GM12878 (cell line): ENCODE data around the gene BMERB1. TPM values are rescaled to one million over a fixed set of nuclear protein-coding genes. Genes with fewer than 3 reads are reported as not detected.

Experiments used
- ATAC-seq: fragments of 200-7000 bp; cut with Tn5 transposase; 3 replicates; pipeline ENCODE4 v1.9.1; 2020; ENCODE audit warnings: mild to moderate bottlenecking, moderate library complexity
- BruUV-seq: library from RNA; stranded (reverse); fragments of 400-500 nt; replicated peaks from 2 replicates; lab custom pipeline; 2021; lab: Mats Ljungman, UMichigan
- CTCF ChIA-PET: fragments of 300-600 bp; sonication (Branson Sonifier 250); formaldehyde crosslinking; extraction: SDS; loops from one replicate; lab custom pipeline; 2021; ENCODE audit warnings: inconsistent platforms; lab: Yijun Ruan, JAX
- POLR2A ChIA-PET: fragments of 350-600 bp; formaldehyde crosslinking; extraction: SDS; loops from one replicate; lab custom pipeline; 2021; ENCODE audit warnings: inconsistent platforms; lab: Charles Lee
- RAD21 ChIA-PET: fragments of 300-600 bp; sonication (Branson Sonifier 250); formaldehyde crosslinking; loops from one replicate; lab custom pipeline; 2023; ENCODE audit warnings: antibody characterized with exemption; ENCODE audit not compliant: unreplicated experiment; lab: Charles Lee
- SMC1A ChIA-PET: fragments of 300-600 bp; sonication (Branson Sonifier 250); formaldehyde crosslinking; loops from one replicate; lab custom pipeline; 2023; ENCODE audit not compliant: unreplicated experiment, uncharacterized antibody; lab: Charles Lee
- DNase-seq: peaks from one replicate; pipeline ENCODE4 v3.0.0-alpha.2; 2011; ENCODE audit warnings: low read depth, low spot score
- FAIRE-seq: peaks from 3 replicates; lab custom pipeline; 2011; peaks lifted over from hg19 to GRCh38; lab: Jason Lieb, UNC
- H2AFZ ChIP-seq: 2 replicates; pipeline ENCODE4 v1.6.0; 2011; ENCODE audit warnings: low read depth, low read length, control low read depth; ENCODE audit not compliant: control insufficient read depth
- H3K27ac ChIP-seq: 2 replicates; pipeline ENCODE4 v1.5.1; 2011; ENCODE audit warnings: control low read depth; ENCODE audit not compliant: control insufficient read depth, insufficient read depth
- H3K27me3 ChIP-seq, 2 experiments: replicated peaks in 1 of 2; 2 replicates each; pipeline versions ENCODE4 v1.6.0 to v1.6.1; 2011; ENCODE audit warnings: low read length in 1 of 2; ENCODE audit not compliant: control insufficient read depth in 2 of 2, insufficient read depth in 2 of 2
- H3K36me3 ChIP-seq, 2 experiments: 2 replicates each; pipeline ENCODE4 v1.5.1; 2011; ENCODE audit warnings: low read length in 1 of 2; ENCODE audit not compliant: control insufficient read depth in 2 of 2, insufficient read depth in 2 of 2
- H3K4me1 ChIP-seq: 2 replicates; pipeline ENCODE4 v1.6.1; 2011; ENCODE audit warnings: mild to moderate bottlenecking, low read length, moderate library complexity, mixed read lengths; ENCODE audit not compliant: control insufficient read depth, insufficient read depth
- H3K4me2 ChIP-seq: 2 replicates; pipeline ENCODE4 v1.6.0; 2011; ENCODE audit warnings: control low read depth; ENCODE audit not compliant: control insufficient read depth, insufficient read depth
- H3K4me3 ChIP-seq: fragments of 200-600 bp; sonication (generic); 2 replicates; pipeline ENCODE4 v1.5.1; 2016
- H3K79me2 ChIP-seq: 2 replicates; pipeline ENCODE4 v1.6.0; 2011; ENCODE audit warnings: low read length; ENCODE audit not compliant: control insufficient read depth, insufficient read depth
- H3K9ac ChIP-seq: 2 replicates; pipeline ENCODE4 v1.8.0; 2011; ENCODE audit warnings: low read length, control low read depth, mixed read lengths; ENCODE audit not compliant: control insufficient read depth, insufficient read depth
- H3K9me3 ChIP-seq: replicated peaks from 3 replicates; pipeline ENCODE4 v1.5.1; 2011; ENCODE audit warnings: mild to moderate bottlenecking, low read length; ENCODE audit not compliant: control insufficient read depth, insufficient read depth
- H4K20me1 ChIP-seq: 2 replicates; pipeline ENCODE4 v1.6.0; 2011; ENCODE audit not compliant: control insufficient read depth, insufficient read depth
- CHD2 ChIP-seq: IDR thresholded peaks from 2 replicates; pipeline ENCODE4 v1.6.1; 2011; ENCODE audit warnings: low read depth, low read length, improper control_type of control experiment, borderline replicate concordance
- DPF2 ChIP-seq: fragments of 450-650 bp; IDR thresholded peaks from 2 replicates; pipeline ENCODE4 v1.6.1; 2017; ENCODE audit warnings: mild to moderate bottlenecking
- EED ChIP-seq: sonication (generic); IDR thresholded peaks from 2 replicates; pipeline ENCODE4 v1.6.1; 2016; ENCODE audit warnings: antibody characterized with exemption, low read depth
- EP300 ChIP-seq, 2 experiments: fragments of 150-350 bp in 1 of 2; IDR thresholded peaks; 2 replicates each; pipeline ENCODE4 v1.6.1; 2011 to 2012; ENCODE audit warnings: low read depth in 2 of 2, low read length in 2 of 2, borderline replicate concordance in 1 of 2, improper control_type of control experiment in 1 of 2, inconsistent platforms in 1 of 2; ENCODE audit not compliant: control insufficient read depth in 1 of 2
- GATAD2B ChIP-seq: fragments of 450-650 bp; conservative IDR thresholded peaks from 2 replicates; pipeline ENCODE4 v1.6.1; 2017; ENCODE audit warnings: low read depth, mild to moderate bottlenecking, moderate library complexity
- HDAC2 ChIP-seq: fragments of 200-600 bp; sonication (generic); IDR thresholded peaks from 2 replicates; pipeline ENCODE4 v1.6.1; 2017
- KAT2A ChIP-seq: conservative IDR thresholded peaks from 2 replicates; pipeline ENCODE4 v1.6.1; 2011; ENCODE audit warnings: low read depth, low read length; ENCODE audit not compliant: control insufficient read depth
- MYC ChIP-seq: IDR thresholded peaks from 2 replicates; pipeline ENCODE4 v1.6.1; 2011; ENCODE audit warnings: mild to moderate bottlenecking, low read length, moderate library complexity, inconsistent platforms; ENCODE audit not compliant: insufficient read depth, insufficient replicate concordance, insufficient read length, severe bottlenecking
- SMARCA5 ChIP-seq: fragments of 450-650 bp; IDR thresholded peaks from 2 replicates; pipeline ENCODE4 v1.6.1; 2017; ENCODE audit warnings: mild to moderate bottlenecking
- TBL1XR1 ChIP-seq: IDR thresholded peaks from 2 replicates; pipeline ENCODE4 v1.6.1; 2012; ENCODE audit warnings: low read depth, low read length, improper control_type of control experiment
- ZNF207 ChIP-seq: fragments of 450-650 bp; IDR thresholded peaks from 2 replicates; pipeline ENCODE4 v1.6.1; 2014; ENCODE audit warnings: antibody characterized with exemption, mild to moderate bottlenecking, borderline replicate concordance
- WGBS: methylation state at CpG from one replicate; pipeline ENCODE4 v1.1.6; 2016; ENCODE audit warnings: low lambda C conversion rate; ENCODE audit not compliant: insufficient replicate concordance, insufficient coverage; ENCODE audit errors: missing lambda C conversion rate; 5-methylcytosine and 5-hydroxymethylcytosine counted together
- in situ Hi-C: fragments of 300-500 bp; cut with MboI; formaldehyde crosslinking; loops from 9 replicates; pipeline ENCODE4 v1.14.3; 2018; ENCODE audit warnings: mixed read lengths
- intact Hi-C: fragments of 100-400 bp; cut with micrococcal nuclease; formaldehyde crosslinking; loops from one replicate; pipeline ENCODE4 v1.14.2; 2022; ENCODE audit not compliant: unreplicated experiment
- polyA plus RNA-seq, 11 experiments: library from polyadenylated mRNA; depleted of rRNA in 4 of 11; unstranded in 6 of 11; stranded (reverse) in 5 of 11; fragments of >200 nt; fragmentation: Nextera tagmentation in 4 of 11; fragmentation: Illumina TruSeq in 1 of 11; extraction: Ambion mirVana in 4 of 11; extraction: Trizol in 1 of 11; gene quantifications; 1 replicate in 1 of 11; 2 replicates in 10 of 11; pipeline versions ENCODE4 v1.2.1 to v1.2.3, GENCODE V29; 2011 to 2016; ENCODE audit warnings: inconsistent platforms in 2 of 11, missing spikeins in 2 of 11, low read depth in 1 of 11
- total RNA-seq, 4 experiments: library from RNA; depleted of rRNA in 3 of 4; stranded (reverse); fragments of >200 nt in 3 of 4; fragmentation: Illumina TruSeq in 1 of 4; extraction: Trizol in 1 of 4; gene quantifications; 2 replicates each; pipeline versions ENCODE4 v1.2.1 to v1.2.3, GENCODE V29; 2013 to 2021
- TF ChIP-seq, protein P1 (sequence below): fragments of 450-650 bp; IDR thresholded peaks from 2 replicates; pipeline ENCODE4 v1.6.1; 2018; ENCODE audit warnings: borderline replicate concordance, mild to moderate bottlenecking; ENCODE audit not compliant: partially characterized antibody

The BMERB1 gene
- total and polyA plus RNA-seq, 10 of the 15 experiments (the other 5 are each of a cell fraction or from before 2014, with no cell fraction given): 0.05 to 0.68 (median 0.34) TPM

DNA sequence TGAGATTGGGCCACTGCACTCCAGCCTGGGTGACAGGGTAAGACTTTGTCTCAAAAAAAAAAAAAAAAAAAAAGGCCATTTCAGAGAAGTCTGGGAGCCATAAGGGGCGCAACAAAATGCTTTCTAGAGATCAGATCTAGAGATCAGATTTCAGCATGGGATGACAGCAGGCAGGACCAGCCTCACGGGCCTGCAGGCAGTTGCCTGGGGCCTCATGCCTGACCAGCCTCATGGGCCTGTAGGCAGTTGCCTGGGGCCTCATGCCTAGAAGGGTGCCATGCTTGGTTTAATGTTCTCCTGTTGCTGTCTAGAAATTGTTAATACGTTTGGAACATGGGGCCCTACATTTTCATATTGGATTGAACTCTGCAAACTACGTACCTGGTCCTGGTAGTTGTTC lies 149.1 kb downstream of the BMERB1 start:
- intact Hi-C loops: no loop called here
- Histone ChIP-seq H3K4me3 (no peak overlapping the region), H3K79me2 (no peaks in the 10 kb centered on the region), H2AFZ (no peak overlapping the region), H3K4me1 (no peaks in the 10 kb centered on the region), H4K20me1 (no peaks in the 10 kb centered on the region), H3K36me3 (no peaks in the 10 kb centered on the region), H3K27me3 (no peaks in the 10 kb centered on the region), H3K27ac (no peak overlapping the region), H3K9ac (no peak overlapping the region), H3K4me2 (no peak overlapping the region), H3K9me3 (peaks cover 2% of the 10 kb centered on the region; the same call in 2 of the 3 replicates)
- no peak for DNase-seq
- 79% methylated on average over 4 of the region's 4 CpGs for WGBS
- BruUV-seq: no TSS peak
- ChIA-PET SMC1A (no interaction called here), RAD21 (interaction anchor here (0.6 kb wide), 1 partner anchor 21 kb away, joined by 3 read pairs; no protein-coding TSS in a partner anchor), POLR2A (interaction anchor here (1.0 kb wide), 1 partner anchor 452 kb away, joined by 4 read pairs; no protein-coding TSS in a partner anchor), CTCF (no interaction called here)
- in situ Hi-C loops: no loop called here
- FAIRE-seq: no peak
- no peak for ATAC-seq
- TF ChIP-seq KAT2A (no peak), DPF2 (no peak), TBL1XR1 (no peak), SMARCA5 (no peak), ZNF207 (no peak), EP300 (IDR thresholded peaks at IDR 0.05; ENCODE audit: borderline replicate concordance in 1 of 2, control insufficient read depth in 1 of 2, low read depth in 2 of 2, low read length in 2 of 2) (no peak), MYC (no peak), GATAD2B (no peak), HDAC2 (no peak), EED (no peak), CHD2 (no peak)
- TF ChIP-seq, protein P1, sequence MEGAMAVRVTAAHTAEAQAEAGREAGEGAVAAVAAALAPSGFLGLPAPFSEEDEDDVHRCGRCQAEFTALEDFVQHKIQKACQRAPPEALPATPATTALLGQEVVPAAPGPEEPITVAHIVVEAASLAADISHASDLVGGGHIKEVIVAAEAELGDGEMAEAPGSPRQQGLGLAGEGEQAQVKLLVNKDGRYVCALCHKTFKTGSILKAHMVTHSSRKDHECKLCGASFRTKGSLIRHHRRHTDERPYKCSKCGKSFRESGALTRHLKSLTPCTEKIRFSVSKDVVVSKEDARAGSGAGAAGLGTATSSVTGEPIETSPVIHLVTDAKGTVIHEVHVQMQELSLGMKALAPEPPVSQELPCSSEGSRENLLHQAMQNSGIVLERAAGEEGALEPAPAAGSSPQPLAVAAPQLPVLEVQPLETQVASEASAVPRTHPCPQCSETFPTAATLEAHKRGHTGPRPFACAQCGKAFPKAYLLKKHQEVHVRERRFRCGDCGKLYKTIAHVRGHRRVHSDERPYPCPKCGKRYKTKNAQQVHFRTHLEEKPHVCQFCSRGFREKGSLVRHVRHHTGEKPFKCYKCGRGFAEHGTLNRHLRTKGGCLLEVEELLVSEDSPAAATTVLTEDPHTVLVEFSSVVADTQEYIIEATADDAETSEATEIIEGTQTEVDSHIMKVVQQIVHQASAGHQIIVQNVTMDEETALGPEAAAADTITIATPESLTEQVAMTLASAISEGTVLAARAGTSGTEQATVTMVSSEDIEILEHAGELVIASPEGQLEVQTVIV: no peak
